DMS153 treated with DMSO at 0.1 percent for 48 hours (cell line): ENCODE measurements around the gene RASGEF1C.

Experiments
- DNase-seq: peaks from one replicate; lab custom pipeline; 2025; ENCODE audit not compliant: unreplicated experiment; lab: John Stamatoyannopoulos, UW

The RASGEF1C gene

GRCh38 chr5:180086816-180087399, 122.1 kb downstream of the RASGEF1C start:
- DNase-seq = no peak

- no peak for DNase-seq
These were observed 123.2 kb downstream of the RASGEF1C start for GRCh38 chr5:180085837-180086236.

GRCh38 chr5:180084638-180085561, 124.1 kb downstream of the RASGEF1C start:
- peak; percentile 21 for DNase-seq

- no peak for DNase-seq
These were observed 125.4 kb downstream of the RASGEF1C start for GRCh38 chr5:180083529-180084060.

GRCh38 chr5:180082633-180083420, 126.2 kb downstream of the RASGEF1C start:
- no peak for DNase-seq

GRCh38 chr5:180081481-180081880, 127.5 kb downstream of the RASGEF1C start:
- no peak for DNase-seq

- no peak for DNase-seq
These were observed 128.3 kb downstream of the RASGEF1C start for GRCh38 chr5:180080486-180081280.

GRCh38 chr5:180079702-180080466, 129.1 kb downstream of the RASGEF1C start:
- no peak for DNase-seq

GRCh38 chr5:180078348-180078747, 130.7 kb downstream of the RASGEF1C start:
- DNase-seq = no peak

- no peak for DNase-seq
These were observed 131.3 kb downstream of the RASGEF1C start for GRCh38 chr5:180077594-180078284.

GRCh38 chr5:180075703-180076102, 133.3 kb downstream of the RASGEF1C start:
- no peak for DNase-seq

GRCh38 chr5:180074462-180074861, 134.5 kb downstream of the RASGEF1C start:
- no peak for DNase-seq

- no peak for DNase-seq
These were observed 136.5 kb downstream of the RASGEF1C start for GRCh38 chr5:180072556-180072955.

GRCh38 chr5:180072256-180072548, 136.8 kb downstream of the RASGEF1C start:
- no peak for DNase-seq

GRCh38 chr5:180071531-180072255, 137.3 kb downstream of the RASGEF1C start, which contains the start of gene RNF130:
Gene RNF130 (minus strand): TSS chr5:180071759. CDS start chr5:180071702, 57 bp downstream.
- peak; percentile 55 for DNase-seq

- no peak for DNase-seq
These were observed 138.1 kb downstream of the RASGEF1C start for GRCh38 chr5:180070756-180071530.

GRCh38 chr5:180069589-180070247, 139.3 kb downstream of the RASGEF1C start:
- DNase-seq = no peak
